HCT116 (cell line): ENCODE measurements around the gene ENTPD3. TPM values are rescaled to one million over a fixed set of nuclear protein-coding genes. Genes with fewer than 3 reads are reported as not detected.

ENCODE experiments used
- ATAC-seq: fragments of 200-7000 bp; cut with Tn5 transposase; 2 replicates; pipeline ENCODE4 v1.9.1; 2020; ENCODE audit warnings: mild to moderate bottlenecking, moderate library complexity
- BruUV-seq: library from RNA; stranded (reverse); fragments of 400-500 nt; replicated peaks from 2 replicates; lab custom pipeline; 2021; lab: Mats Ljungman, UMichigan
- CTCF ChIA-PET: fragments of 300-600 bp; sonication (Branson Sonifier 250); formaldehyde crosslinking; loops from one replicate; lab custom pipeline; 2021; ENCODE audit warnings: antibody characterized with exemption; lab: Charles Lee
- POLR2A ChIA-PET: fragments of 300-600, 350-600 bp; sonication (Branson Sonifier 250); formaldehyde crosslinking; loops from one replicate; lab custom pipeline; 2021; ENCODE audit warnings: antibody characterized with exemption; lab: Charles Lee
- RAD21 ChIA-PET, 2 experiments: fragments of 300-600 bp; sonication (Branson Sonifier 250); formaldehyde crosslinking; loops; one replicate each; lab custom pipeline; 2023; ENCODE audit warnings: low total read pairs in 2 of 2; ENCODE audit not compliant: uncharacterized antibody in 2 of 2, unreplicated experiment in 2 of 2, low non-redundant PET in 1 of 2; lab: Charles Lee
- DNase-seq: peaks from one replicate; pipeline ENCODE4 v3.0.0-alpha.2; 2010; ENCODE audit warnings: low read depth, low spot score
- H2AFZ ChIP-seq: fragments of 200-600 bp; shearing (Covaris generic), sonication (generic); 2 replicates; pipeline ENCODE4 v1.6.1; 2017; ENCODE audit warnings: low read depth, mixed run types, mixed read lengths, antibody characterized with exemption, low read length; ENCODE audit not compliant: poor library complexity, severe bottlenecking
- H3K27ac ChIP-seq: 2 replicates; pipeline ENCODE4 v1.5.1; 2012; ENCODE audit warnings: low read depth, low read length
- H3K27me3 ChIP-seq: fragments of 200-600 bp; sonication (generic); 2 replicates; pipeline ENCODE4 v1.6.1; 2016; ENCODE audit warnings: mixed run types, low read length, mixed read lengths; ENCODE audit not compliant: insufficient read depth
- H3K36me3 ChIP-seq, 2 experiments: fragments of 200-500 bp in 1 of 2; fragments of 200-600 bp in 1 of 2; sonication (Bioruptor generic) in 1 of 2; sonication (generic) in 1 of 2; 2 replicates each; pipeline versions ENCODE4 v1.5.1 to v1.6.1; 2014 to 2016; ENCODE audit warnings: low read length in 2 of 2, inconsistent platforms in 1 of 2, mixed read lengths in 1 of 2, mixed run types in 1 of 2; ENCODE audit not compliant: insufficient read depth in 2 of 2, control insufficient read depth in 1 of 2
- H3K4me1 ChIP-seq, 2 experiments: fragments of 200-600 bp in 1 of 2; sonication (generic) in 1 of 2; 2 replicates each; pipeline versions ENCODE4 v1.5.1 to v1.6.1; 2012 to 2017; ENCODE audit warnings: low read length in 2 of 2, inconsistent platforms in 1 of 2, mild to moderate bottlenecking in 1 of 2, mixed read lengths in 1 of 2, mixed run types in 1 of 2, moderate library complexity in 1 of 2; ENCODE audit not compliant: insufficient read depth in 2 of 2, control insufficient read depth in 1 of 2
- H3K4me2 ChIP-seq: fragments of 200-600 bp; sonication (generic); 2 replicates; pipeline ENCODE4 v1.6.1; 2017; ENCODE audit warnings: mixed run types, low read length, mixed read lengths
- H3K4me3 ChIP-seq, 2 experiments: fragments of 200-600 bp in 1 of 2; sonication (generic) in 1 of 2; replicated peaks in 1 of 2; 2 replicates each; pipeline ENCODE4 v1.5.1; 2011 to 2016; ENCODE audit warnings: low read length in 2 of 2, control low read depth in 1 of 2, low read depth in 1 of 2, mild to moderate bottlenecking in 1 of 2, mixed read lengths in 1 of 2, mixed run types in 1 of 2
- H3K79me2 ChIP-seq: fragments of 200-600 bp; sonication (generic); 2 replicates; pipeline ENCODE4 v1.6.1; 2017; ENCODE audit warnings: mild to moderate bottlenecking, mixed run types, low read length, moderate library complexity, mixed read lengths; ENCODE audit not compliant: insufficient read depth
- H3K9ac ChIP-seq: fragments of 200-600 bp; sonication (generic); 2 replicates; pipeline ENCODE4 v1.6.1; 2016; ENCODE audit warnings: low read length, mixed read lengths
- H3K9me2 ChIP-seq: fragments of 200-600 bp; sonication (generic), shearing (Covaris generic); 2 replicates; pipeline ENCODE4 v1.6.1; 2017; ENCODE audit warnings: mixed run types, mild to moderate bottlenecking, moderate library complexity; ENCODE audit not compliant: insufficient read depth
- H3K9me3 ChIP-seq, 2 experiments: fragments of 200-500 bp in 1 of 2; fragments of 200-600 bp in 1 of 2; sonication (Bioruptor generic) in 1 of 2; sonication (generic) in 1 of 2; 2 replicates each; pipeline ENCODE4 v1.6.1; 2014 to 2017; ENCODE audit warnings: low read length in 2 of 2, mixed read lengths in 2 of 2, inconsistent platforms in 1 of 2, low read depth in 1 of 2, mild to moderate bottlenecking in 1 of 2, mixed run types in 1 of 2, moderate library complexity in 1 of 2; ENCODE audit not compliant: control insufficient read depth in 1 of 2, insufficient read depth in 1 of 2
- H4K20me1 ChIP-seq: fragments of 200-600 bp; sonication (generic), shearing (Covaris generic); 2 replicates; pipeline ENCODE4 v1.6.1; 2017; ENCODE audit warnings: mixed run types, mild to moderate bottlenecking, moderate library complexity; ENCODE audit not compliant: insufficient read depth
- ATF3 ChIP-seq: IDR thresholded peaks from 2 replicates; pipeline ENCODE4 v1.6.1; 2012
- CEBPB ChIP-seq: IDR thresholded peaks from 2 replicates; pipeline ENCODE4 v1.6.1; 2012; ENCODE audit warnings: low read depth
- EGR1 ChIP-seq: IDR thresholded peaks from 2 replicates; pipeline ENCODE4 v1.6.1; 2012; ENCODE audit warnings: low read depth
- ELF1 ChIP-seq: IDR thresholded peaks from 2 replicates; pipeline ENCODE4 v1.6.1; 2012; ENCODE audit warnings: low read depth, borderline replicate concordance
- EZH2 ChIP-seq: fragments of 200-600 bp; sonication (generic); IDR thresholded peaks from 2 replicates; pipeline ENCODE4 v1.6.1; 2017; ENCODE audit warnings: antibody characterized with exemption, mixed run types
- EZH2phosphoT487 ChIP-seq: fragments of 200-600 bp; IDR thresholded peaks from 2 replicates; pipeline ENCODE4 v1.6.1; 2018; ENCODE audit warnings: antibody characterized with exemption, borderline replicate concordance
- FOSL1 ChIP-seq: IDR thresholded peaks from 2 replicates; pipeline ENCODE4 v1.6.1; 2012; ENCODE audit warnings: low read depth
- MAX ChIP-seq: IDR thresholded peaks from 2 replicates; pipeline ENCODE4 v1.6.1; 2012
- POLR2AphosphoS5 ChIP-seq: IDR thresholded peaks from 2 replicates; pipeline ENCODE4 v1.6.1; 2011; ENCODE audit warnings: mild to moderate bottlenecking, low read depth, low read length, moderate library complexity
- RAD21 ChIP-seq: IDR thresholded peaks from 2 replicates; pipeline ENCODE4 v1.6.1; 2012; ENCODE audit warnings: low read depth, mild to moderate bottlenecking
- REST ChIP-seq: IDR thresholded peaks from 2 replicates; pipeline ENCODE4 v1.6.1; 2012; ENCODE audit warnings: low read depth
- SP1 ChIP-seq: IDR thresholded peaks from 2 replicates; pipeline ENCODE4 v1.6.1; 2012; ENCODE audit warnings: low read depth
- SRF ChIP-seq: IDR thresholded peaks from 2 replicates; pipeline ENCODE4 v1.6.1; 2012; ENCODE audit warnings: low read depth
- TCF7L2 ChIP-seq: IDR thresholded peaks from 2 replicates; pipeline ENCODE4 v1.7.0; 2011; ENCODE audit warnings: borderline replicate concordance, inconsistent platforms; ENCODE audit not compliant: insufficient read depth, insufficient read length; ENCODE audit errors: extremely low read depth
- YY1 ChIP-seq: IDR thresholded peaks from 2 replicates; pipeline ENCODE4 v1.6.1; 2011; ENCODE audit warnings: low read length, low read depth, moderate library complexity, mild to moderate bottlenecking; ENCODE audit not compliant: insufficient replicate concordance; ENCODE audit errors: extremely low read depth
- ZFX ChIP-seq: fragments of 450-650 bp; IDR thresholded peaks from 2 replicates; pipeline ENCODE4 v1.6.1; 2017
- ZNF274 ChIP-seq: fragments of 200-500 bp; sonication (Bioruptor generic); IDR thresholded peaks from 2 replicates; pipeline ENCODE4 v1.6.1; 2014; ENCODE audit warnings: mild to moderate bottlenecking, low read depth, low read length, inconsistent platforms
- intact Hi-C: fragments of 100-400 bp; cut with micrococcal nuclease; formaldehyde crosslinking; loops from 2 replicates; pipeline ENCODE4 v1.10.0; 2022
- total RNA-seq: library from RNA; stranded (reverse); gene quantifications from one replicate; pipeline ENCODE4 v1.2.1, GENCODE V29; 2021; ENCODE audit not compliant: unreplicated experiment

Gene ENTPD3
- total RNA-seq, 1 experiment from 2014 or later, result not detected

GRCh38 chr3:40417845-40418543, 31.0 kb downstream of the ENTPD3 start:
- H3K4me2 ChIP-seq, result no peak overlapping the region
- DNase-seq (no peak), ATAC-seq (peak; percentile 44; the same call in 1 of the 2 replicates)
- no peaks in the 10 kb centered on the region for H3K36me3 ChIP-seq
- intact Hi-C loops, result no loop called here
- no peaks in the 10 kb centered on the region for H3K79me2 ChIP-seq
- H3K4me1 ChIP-seq, result peaks cover 0 to 4% of the 10 kb centered on the region in 2 experiments; a peak in 1 of 4 replicates
- H3K9me3 ChIP-seq, result no peaks in the 10 kb centered on the region
- H3K27me3 ChIP-seq, result peaks cover 22% of the 10 kb centered on the region; the same call in 1 of the 2 replicates
- no peak overlapping the region for H3K4me3 ChIP-seq
- H3K27ac ChIP-seq, result no peak overlapping the region
- ChIA-PET POLR2A (no interaction called here), CTCF (no interaction called here), RAD21 (no interaction called here)
- H2AFZ ChIP-seq, result no peak overlapping the region
- no peaks in the 10 kb centered on the region for H3K9me2 ChIP-seq
- BruUV-seq, result no TSS peak
- H3K9ac ChIP-seq, result no peak overlapping the region
- TF ChIP-seq YY1 (no peak), EZH2 (no peak), RAD21 (no peak), SP1 (no peak), CEBPB (no peak), EZH2phosphoT487 (no peak), SRF (no peak)
- no peaks in the 10 kb centered on the region for H4K20me1 ChIP-seq

- no peak overlapping the region for H3K9ac ChIP-seq
- H3K4me3 ChIP-seq, result no peak overlapping the region
- H3K4me2 ChIP-seq, result no peak overlapping the region
- H3K9me2 ChIP-seq, result no peaks in the 10 kb centered on the region
- no peak for ATAC-seq
- POLR2A ChIA-PET, result no interaction called here
- RAD21 ChIA-PET, result no interaction called here
- CTCF ChIA-PET, result no interaction called here
- H4K20me1 ChIP-seq, result no peaks in the 10 kb centered on the region
- H3K9me3 ChIP-seq, result no peaks in the 10 kb centered on the region
- no peaks in the 10 kb centered on the region for H3K79me2 ChIP-seq
- peaks cover 0 to 2% of the 10 kb centered on the region in 2 experiments; a peak in 1 of 4 replicates for H3K4me1 ChIP-seq
- DNase-seq, result no peak
- intact Hi-C loops, result no loop called here
- H2AFZ ChIP-seq, result no peak overlapping the region
- H3K27me3 ChIP-seq, result no peaks in the 10 kb centered on the region
- H3K27ac ChIP-seq, result no peak overlapping the region
- BruUV-seq, result no TSS peak
- H3K36me3 ChIP-seq, result no peaks in the 10 kb centered on the region
- no peak for TF ChIP-seq EZH2
- TF ChIP-seq CEBPB, result no peak
- TF ChIP-seq ZFX, result no peak
- TF ChIP-seq SRF, result no peak
- TF ChIP-seq ATF3, result no peak
- TF ChIP-seq EGR1, result no peak
- TF ChIP-seq MAX, result no peak
- no peak for TF ChIP-seq FOSL1
- no peak for TF ChIP-seq SP1
- TF ChIP-seq ELF1, result no peak
- TF ChIP-seq ZNF274, result no peak
- TF ChIP-seq POLR2AphosphoS5, result no peak
- no peak for TF ChIP-seq REST
- TF ChIP-seq TCF7L2, result no peak
- TF ChIP-seq YY1, result no peak
- TF ChIP-seq EZH2phosphoT487, result no peak
- TF ChIP-seq RAD21, result no peak
Observed at GRCh38 chr3:40422861-40423260, 35.9 kb downstream of the ENTPD3 start.
